Smooth muscle cell (in vitro differentiated cells): ENCODE data around the gene CTIF. TPM values are rescaled to one million over a fixed set of nuclear protein-coding genes. Genes with fewer than 3 reads are reported as not detected.
A peak's percentile ranks its signal among the peaks of the same experiment; 100 is the strongest.

Source experiments
- DNase-seq: peaks from one replicate; lab custom pipeline; 2025; ENCODE audit not compliant: unreplicated experiment; lab: John Stamatoyannopoulos, UW
- H2AFZ ChIP-seq: fragments of 200-600 bp; sonication (generic); 2 replicates; pipeline ENCODE4 v1.6.0; 2016; ENCODE audit warnings: antibody characterized with exemption, low read depth, mild to moderate bottlenecking
- H3F3A ChIP-seq: fragments of 200-600 bp; sonication (generic); 2 replicates; pipeline ENCODE4 v1.6.0; 2017; ENCODE audit warnings: antibody characterized with exemption, low read depth
- H3K27ac ChIP-seq: fragments of 200-600 bp; sonication (generic); 2 replicates; pipeline ENCODE4 v1.5.1; 2016; ENCODE audit warnings: low read depth, mild to moderate bottlenecking
- H3K27me3 ChIP-seq: fragments of 200-600 bp; sonication (generic); 2 replicates; pipeline ENCODE4 v1.6.1; 2016; ENCODE audit warnings: low read depth, mild to moderate bottlenecking
- H3K36me3 ChIP-seq: fragments of 200-600 bp; sonication (generic); 2 replicates; pipeline ENCODE4 v1.5.1; 2016; ENCODE audit warnings: low read depth
- H3K4me1 ChIP-seq: fragments of 200-600 bp; sonication (generic); 2 replicates; pipeline ENCODE4 v1.5.1; 2016; ENCODE audit warnings: low read depth
- H3K4me2 ChIP-seq: fragments of 200-600 bp; sonication (generic); 2 replicates; pipeline ENCODE4 v1.6.0; 2016; ENCODE audit warnings: mild to moderate bottlenecking
- H3K4me3 ChIP-seq: fragments of 200-600 bp; sonication (generic); 2 replicates; pipeline ENCODE4 v1.5.1; 2016; ENCODE audit warnings: mild to moderate bottlenecking
- H3K79me2 ChIP-seq: fragments of 200-600 bp; sonication (generic); 2 replicates; pipeline ENCODE4 v1.6.0; 2016; ENCODE audit warnings: low read depth, mild to moderate bottlenecking
- H3K9ac ChIP-seq: fragments of 200-600 bp; sonication (generic); 2 replicates; pipeline ENCODE4 v1.6.0; 2016; ENCODE audit warnings: low read depth
- H3K9me3 ChIP-seq: fragments of 200-600 bp; sonication (generic); replicated peaks from 2 replicates; pipeline ENCODE4 v1.5.1; 2016; ENCODE audit warnings: low read depth
- H4K20me1 ChIP-seq: fragments of 200-600 bp; sonication (generic); 2 replicates; pipeline ENCODE4 v1.6.0; 2016; ENCODE audit warnings: low read depth
- WGBS: methylation state at CpG from one replicate; pipeline ENCODE4 v1.1.7; 2016; ENCODE audit warnings: low lambda C conversion rate; 5-methylcytosine and 5-hydroxymethylcytosine counted together
- polyA plus RNA-seq: library from polyadenylated mRNA; unstranded; fragments of >200 nt; fragmentation: Nextera tagmentation; extraction: Ambion mirVana; gene quantifications from 2 replicates; pipeline ENCODE4 v1.2.1, GENCODE V29; 2016
- total RNA-seq: library from RNA; depleted of rRNA; stranded (reverse); fragments of >200 nt; gene quantifications from 2 replicates; pipeline ENCODE4 v1.2.3, GENCODE V29; 2014
- TF ChIP-seq, protein P1 (sequence below): fragments of 200-600 bp; sonication (generic); IDR thresholded peaks from 2 replicates; pipeline ENCODE4 v1.5.1; 2017; ENCODE audit warnings: borderline replicate concordance, mild to moderate bottlenecking, antibody characterized with exemption; ENCODE audit not compliant: insufficient read depth, poor library complexity, severe bottlenecking

The CTIF gene
- total and polyA plus RNA-seq, 2 experiments from 2014 or later = 22.2 to 25.3 TPM

DNA sequence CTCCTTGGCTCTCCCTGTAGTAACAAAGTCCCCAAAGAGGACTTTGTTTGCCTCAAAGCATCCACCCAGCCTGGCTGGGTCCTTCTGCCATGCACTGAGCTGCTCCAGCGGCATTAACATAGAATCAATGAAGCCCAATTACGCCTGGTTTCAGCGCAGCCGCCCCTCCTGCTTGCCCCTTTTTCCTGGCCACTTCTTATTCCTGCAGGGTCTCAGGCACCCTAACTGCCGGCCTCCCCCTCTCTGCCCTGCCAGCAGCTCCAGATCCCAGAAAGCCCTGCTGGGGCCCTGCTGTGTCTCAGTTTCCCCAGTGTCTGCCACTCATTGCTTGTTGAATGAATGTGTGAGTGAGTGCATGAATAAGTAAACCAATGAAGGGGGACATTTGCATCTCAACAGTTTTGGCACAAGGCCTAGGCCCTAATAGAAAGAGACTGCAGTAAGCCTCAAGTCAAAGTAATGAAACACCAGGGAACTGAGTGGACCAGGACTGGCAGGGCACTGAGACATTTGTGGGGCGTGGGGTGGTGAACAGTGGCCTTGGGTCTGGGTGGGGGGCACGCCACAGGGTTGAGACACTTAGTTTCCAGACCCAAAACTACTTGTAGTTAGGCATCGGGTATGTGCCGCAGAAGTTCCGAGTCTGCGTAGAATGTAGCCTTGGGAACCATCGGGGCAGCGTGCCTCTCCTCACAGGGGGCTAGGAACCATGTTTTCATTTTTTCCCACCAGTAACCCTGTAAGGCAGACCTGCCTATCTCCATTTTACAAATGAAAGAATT lies 351.3 kb downstream of the CTIF start:
- Histone ChIP-seq H3K36me3 (no peaks in the 10 kb centered on the region), H3F3A (no peaks in the 10 kb centered on the region), H3K4me3 (no peak overlapping the region), H3K4me1 (peaks cover 5% of the 10 kb centered on the region), H3K27me3 (no peaks in the 10 kb centered on the region), H3K9me3 (no peaks in the 10 kb centered on the region), H3K4me2 (peak overlapping the region; percentile 68), H3K27ac (no peak overlapping the region), H4K20me1 (no peaks in the 10 kb centered on the region), H3K9ac (no peak overlapping the region), H2AFZ (no peak overlapping the region), H3K79me2 (peaks cover 14% of the 10 kb centered on the region)
- 93% methylated on average over 13 of the region's 13 CpGs for WGBS
- no peak for DNase-seq
- TF ChIP-seq, protein P1, sequence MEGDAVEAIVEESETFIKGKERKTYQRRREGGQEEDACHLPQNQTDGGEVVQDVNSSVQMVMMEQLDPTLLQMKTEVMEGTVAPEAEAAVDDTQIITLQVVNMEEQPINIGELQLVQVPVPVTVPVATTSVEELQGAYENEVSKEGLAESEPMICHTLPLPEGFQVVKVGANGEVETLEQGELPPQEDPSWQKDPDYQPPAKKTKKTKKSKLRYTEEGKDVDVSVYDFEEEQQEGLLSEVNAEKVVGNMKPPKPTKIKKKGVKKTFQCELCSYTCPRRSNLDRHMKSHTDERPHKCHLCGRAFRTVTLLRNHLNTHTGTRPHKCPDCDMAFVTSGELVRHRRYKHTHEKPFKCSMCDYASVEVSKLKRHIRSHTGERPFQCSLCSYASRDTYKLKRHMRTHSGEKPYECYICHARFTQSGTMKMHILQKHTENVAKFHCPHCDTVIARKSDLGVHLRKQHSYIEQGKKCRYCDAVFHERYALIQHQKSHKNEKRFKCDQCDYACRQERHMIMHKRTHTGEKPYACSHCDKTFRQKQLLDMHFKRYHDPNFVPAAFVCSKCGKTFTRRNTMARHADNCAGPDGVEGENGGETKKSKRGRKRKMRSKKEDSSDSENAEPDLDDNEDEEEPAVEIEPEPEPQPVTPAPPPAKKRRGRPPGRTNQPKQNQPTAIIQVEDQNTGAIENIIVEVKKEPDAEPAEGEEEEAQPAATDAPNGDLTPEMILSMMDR = no peak

DNA sequence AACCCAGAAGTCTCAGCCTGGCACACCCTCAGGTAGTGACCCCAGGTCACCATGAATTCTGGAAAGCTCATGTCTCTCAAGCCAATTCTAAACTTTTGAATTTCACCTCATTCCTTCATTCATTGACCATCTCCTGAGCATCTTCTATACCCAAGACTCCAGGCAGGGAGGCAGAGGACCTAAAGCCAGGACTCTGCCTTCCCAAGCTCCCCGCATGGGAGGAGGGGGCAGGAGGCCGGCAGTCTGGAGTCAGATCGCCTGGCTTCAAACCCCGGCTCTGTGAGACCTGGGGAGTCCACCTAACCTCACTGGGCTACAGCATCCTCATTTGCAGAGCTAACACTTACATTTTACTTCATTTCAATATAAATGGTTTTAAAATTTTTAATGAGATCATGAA lies 352.9 kb downstream of the CTIF start:
- Histone ChIP-seq H3K27ac (no peak overlapping the region), H3K4me1 (peaks cover 5% of the 10 kb centered on the region), H2AFZ (no peak overlapping the region), H3K4me2 (no peak overlapping the region), H3K36me3 (no peaks in the 10 kb centered on the region), H3K9ac (no peak overlapping the region), H3F3A (peaks cover 5% of the 10 kb centered on the region), H3K79me2 (peaks cover 8% of the 10 kb centered on the region), H3K27me3 (no peaks in the 10 kb centered on the region), H4K20me1 (no peaks in the 10 kb centered on the region), H3K9me3 (no peaks in the 10 kb centered on the region), H3K4me3 (no peak overlapping the region)
- DNase-seq = no peak
- TF ChIP-seq, protein P1 = no peak
- WGBS = 95% methylated on average over 4 of the region's 4 CpGs

DNA sequence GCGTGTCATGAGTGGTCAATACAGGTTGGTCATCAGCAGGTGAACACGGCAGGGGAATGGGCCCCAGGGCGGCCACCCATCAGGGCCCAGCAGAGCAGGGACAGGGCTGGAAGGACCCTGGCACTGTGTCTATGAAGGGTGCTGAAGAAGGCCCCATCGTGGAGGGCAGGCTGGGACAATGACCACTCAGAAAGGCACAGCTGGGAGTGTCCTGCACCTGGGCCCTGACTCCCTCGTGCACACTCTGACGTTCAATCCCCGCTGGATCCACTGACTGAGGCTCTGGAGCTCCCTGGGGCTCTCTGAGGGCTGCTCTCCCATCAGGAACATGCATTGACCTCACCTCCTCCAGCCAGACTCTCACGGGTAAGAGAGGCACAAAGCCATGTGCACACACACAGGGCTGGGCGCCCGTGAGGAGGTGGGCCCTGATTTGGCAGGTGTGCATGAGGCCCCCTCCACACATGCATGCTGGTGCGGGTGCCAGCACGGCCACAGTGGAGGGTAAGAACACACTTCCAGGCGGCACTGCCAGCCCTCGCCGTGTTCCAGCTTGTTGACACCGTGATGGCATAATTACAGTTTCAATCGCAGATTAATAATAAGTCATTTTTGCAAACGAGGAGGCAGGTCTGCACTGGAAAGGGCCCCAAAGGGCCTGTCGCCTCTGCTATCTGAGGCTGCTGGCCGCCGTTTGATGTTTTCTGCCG lies 353.5 kb downstream of the CTIF start:
- TF ChIP-seq, protein P1 = no peak
- Histone ChIP-seq H3K4me1 (peaks cover 5% of the 10 kb centered on the region), H3K4me3 (no peak overlapping the region), H3K9me3 (no peaks in the 10 kb centered on the region), H3K27me3 (no peaks in the 10 kb centered on the region), H4K20me1 (no peaks in the 10 kb centered on the region), H3K36me3 (no peaks in the 10 kb centered on the region), H3K79me2 (peaks cover 8% of the 10 kb centered on the region), H3F3A (peaks cover 6% of the 10 kb centered on the region), H3K4me2 (no peak overlapping the region), H3K27ac (no peak overlapping the region), H2AFZ (no peak overlapping the region), H3K9ac (no peak overlapping the region)
- no peak for DNase-seq
- 89% methylated on average over 22 of the region's 22 CpGs for WGBS
